Osteoblast (primary cell): Measurements from ENCODE around the gene HTRA2. TPM values are rescaled to one million over a fixed set of nuclear protein-coding genes. Genes with fewer than 3 reads are reported as not detected.
"Not testable (repeated sequence)": the region's sequence is repeated elsewhere in the genome, so short reads cannot be mapped to it uniquely, and the experiment has no call there.

Experiments used
- DNase-seq: peaks from one replicate; pipeline ENCODE4 v3.0.0; 2011; ENCODE audit warnings: low spot score, mixed read lengths; ENCODE audit not compliant: insufficient read length; ENCODE audit errors: missing footprints
- H2AFZ ChIP-seq: 2 replicates; pipeline ENCODE4 v1.6.0; 2011; ENCODE audit warnings: mild to moderate bottlenecking, low read length
- H3K27ac ChIP-seq: 2 replicates; pipeline ENCODE4 v1.5.1; 2011; ENCODE audit warnings: mild to moderate bottlenecking, low read depth, low read length, moderate library complexity
- H3K27me3 ChIP-seq: 2 replicates; pipeline ENCODE4 v1.6.0; 2012; ENCODE audit warnings: mild to moderate bottlenecking, control low read depth, inconsistent platforms, low read length, moderate library complexity; ENCODE audit not compliant: insufficient read depth
- H3K36me3 ChIP-seq: 2 replicates; pipeline ENCODE4 v1.5.1; 2011; ENCODE audit warnings: mild to moderate bottlenecking, low read length, control low read depth, moderate library complexity; ENCODE audit not compliant: insufficient read depth
- H3K4me1 ChIP-seq: 2 replicates; pipeline ENCODE4 v1.5.1; 2011; ENCODE audit warnings: mild to moderate bottlenecking, low read length, control low read depth, moderate library complexity; ENCODE audit not compliant: insufficient read depth
- H3K4me2 ChIP-seq: 2 replicates; pipeline ENCODE4 v1.6.0; 2011; ENCODE audit warnings: mild to moderate bottlenecking, low read length; ENCODE audit not compliant: insufficient read depth
- H3K4me3 ChIP-seq: fragments of 200-600 bp; sonication (generic); 3 replicates; pipeline ENCODE4 v1.5.1; 2012; ENCODE audit warnings: mild to moderate bottlenecking, low read length, inconsistent platforms; ENCODE audit not compliant: insufficient read depth
- H3K79me2 ChIP-seq: 2 replicates; pipeline ENCODE4 v1.6.0; 2012; ENCODE audit warnings: mild to moderate bottlenecking, low read length, control low read depth, inconsistent platforms; ENCODE audit not compliant: insufficient read depth
- H3K9me3 ChIP-seq: 2 replicates; pipeline ENCODE4 v1.5.1; 2011; ENCODE audit warnings: low read depth, low read length, control low read depth
- H4K20me1 ChIP-seq: 2 replicates; pipeline ENCODE4 v1.6.0; 2012; ENCODE audit warnings: mild to moderate bottlenecking, low read length, control low read depth; ENCODE audit not compliant: insufficient read depth
- total RNA-seq: library from RNA; depleted of rRNA; stranded (reverse); fragments of >200 nt; gene quantifications from 2 replicates; pipeline ENCODE4 v1.2.3, GENCODE V29; 2012
- TF ChIP-seq, protein P1 (sequence below): IDR thresholded peaks from 2 replicates; pipeline ENCODE4 v1.5.1; 2011; ENCODE audit warnings: mild to moderate bottlenecking, low read depth, low read length, moderate library complexity; ENCODE audit errors: extremely low read depth

HTRA2 gene
- total RNA-seq, 1 donor, result 51.8 TPM

DNA sequence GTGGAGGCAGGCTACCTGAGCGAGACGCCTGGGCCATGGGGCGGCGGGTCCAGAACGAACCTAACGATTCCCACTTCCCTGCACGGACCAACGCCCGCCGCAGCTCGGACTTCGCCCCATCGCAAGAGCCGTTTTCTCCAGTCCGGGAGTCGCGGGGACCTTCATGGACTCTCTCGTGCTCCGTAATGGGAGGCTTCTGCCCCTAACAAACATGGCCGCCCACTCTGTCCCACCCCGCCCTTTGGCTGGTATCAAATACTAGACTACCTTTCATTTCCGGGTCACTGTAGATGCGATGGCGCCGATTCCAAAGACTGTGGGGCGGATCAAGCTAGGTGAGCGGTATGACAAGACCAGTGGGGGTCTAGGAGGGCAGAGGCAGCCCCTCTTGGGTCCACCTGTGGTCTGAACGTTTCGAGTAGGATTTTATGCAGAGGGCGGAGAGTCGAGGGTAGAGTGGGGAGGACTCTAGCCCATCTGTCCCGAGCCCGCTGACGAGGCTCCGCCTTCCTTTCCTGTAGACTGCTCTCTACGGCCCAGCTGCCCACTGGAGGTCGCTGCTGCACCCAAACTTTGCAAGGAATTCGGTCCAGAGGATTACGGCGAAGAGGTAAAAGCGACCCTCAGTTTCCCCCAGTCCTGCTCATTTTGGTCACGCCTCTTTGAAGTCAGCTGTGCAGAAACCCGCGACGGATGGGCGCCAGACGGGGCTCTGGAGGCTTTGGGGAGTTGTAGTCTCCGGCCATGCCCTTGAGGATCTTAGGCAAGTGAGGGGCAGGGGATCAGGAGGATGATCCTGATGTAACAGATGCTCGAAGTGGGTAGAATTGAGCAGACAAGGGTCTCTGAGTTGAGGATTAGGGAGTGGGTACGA, 46.7 kb upstream of the HTRA2 start, which contains the start of the genes CCDC142 and TTC31:
TSS of gene CCDC142 (minus strand) at position 198 of the 874 bp plus-strand sequence. CDS start at position 37, 161 bp downstream.
TSS of gene TTC31 (plus strand) at position 281 of the 874 bp plus-strand sequence. CDS start at position 296, 15 bp downstream.
- TF ChIP-seq, protein P1, sequence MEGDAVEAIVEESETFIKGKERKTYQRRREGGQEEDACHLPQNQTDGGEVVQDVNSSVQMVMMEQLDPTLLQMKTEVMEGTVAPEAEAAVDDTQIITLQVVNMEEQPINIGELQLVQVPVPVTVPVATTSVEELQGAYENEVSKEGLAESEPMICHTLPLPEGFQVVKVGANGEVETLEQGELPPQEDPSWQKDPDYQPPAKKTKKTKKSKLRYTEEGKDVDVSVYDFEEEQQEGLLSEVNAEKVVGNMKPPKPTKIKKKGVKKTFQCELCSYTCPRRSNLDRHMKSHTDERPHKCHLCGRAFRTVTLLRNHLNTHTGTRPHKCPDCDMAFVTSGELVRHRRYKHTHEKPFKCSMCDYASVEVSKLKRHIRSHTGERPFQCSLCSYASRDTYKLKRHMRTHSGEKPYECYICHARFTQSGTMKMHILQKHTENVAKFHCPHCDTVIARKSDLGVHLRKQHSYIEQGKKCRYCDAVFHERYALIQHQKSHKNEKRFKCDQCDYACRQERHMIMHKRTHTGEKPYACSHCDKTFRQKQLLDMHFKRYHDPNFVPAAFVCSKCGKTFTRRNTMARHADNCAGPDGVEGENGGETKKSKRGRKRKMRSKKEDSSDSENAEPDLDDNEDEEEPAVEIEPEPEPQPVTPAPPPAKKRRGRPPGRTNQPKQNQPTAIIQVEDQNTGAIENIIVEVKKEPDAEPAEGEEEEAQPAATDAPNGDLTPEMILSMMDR, result peak; percentile 97
- Histone ChIP-seq H3K79me2 (peaks cover 62% of the 10 kb centered on the region), H3K27ac (peak within 1 kb of the TSS; percentile 77), H3K9me3 (no peaks in the 10 kb centered on the region), H4K20me1 (no peaks in the 10 kb centered on the region), H2AFZ (peak within 1 kb of the TSS; percentile 99), H3K4me2 (peak within 1 kb of the TSS; percentile 94), H3K4me1 (peaks cover 25% of the 10 kb centered on the region), H3K36me3 (peaks cover 30% of the 10 kb centered on the region), H3K4me3 (peak within 1 kb of the TSS; percentile 95), H3K27me3 (no peaks in the 10 kb centered on the region)
- DNase-seq, result peak; percentile 98

- Histone ChIP-seq H3K27ac (peak overlapping the region; percentile 77), H2AFZ (peak overlapping the region; percentile 99), H3K79me2 (peaks cover 62% of the 10 kb centered on the region), H3K36me3 (peaks cover 30% of the 10 kb centered on the region), H3K4me3 (peak overlapping the region; percentile 95), H3K4me2 (peak overlapping the region; percentile 94), H3K4me1 (peaks cover 31% of the 10 kb centered on the region)
- H3K9me3 ChIP-seq, DNase-seq, H4K20me1 ChIP-seq, H3K27me3 ChIP-seq: not testable (repeated sequence)
Observed at GRCh38 chr2:74483675-74484164, 46.0 kb upstream of the HTRA2 start.

DNA sequence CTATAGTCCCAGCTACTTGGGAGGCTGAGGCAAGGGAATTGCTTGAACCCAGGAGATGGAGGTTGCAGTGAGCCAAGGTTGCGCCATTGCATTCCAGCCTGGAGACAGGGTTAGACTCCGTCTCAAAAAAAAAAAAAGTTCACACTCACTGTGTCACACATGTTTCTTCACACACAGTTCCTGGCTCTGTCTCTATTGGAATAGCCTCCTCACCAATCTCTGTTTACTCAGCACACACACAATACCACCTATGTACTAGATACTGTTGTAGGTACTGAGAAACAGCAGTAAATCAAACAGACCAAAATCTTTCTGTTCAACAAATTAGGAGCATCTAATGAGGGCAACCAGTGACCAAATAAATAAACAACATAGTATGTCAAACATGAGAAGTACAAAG, 43.6 kb upstream of the HTRA2 start:
- no peaks in the 10 kb centered on the region for H3K27me3 ChIP-seq
- peaks cover 33% of the 10 kb centered on the region for H3K4me1 ChIP-seq
- no peak overlapping the region for H3K4me3 ChIP-seq
- H4K20me1 ChIP-seq, result no peaks in the 10 kb centered on the region
- H3K9me3 ChIP-seq, result no peaks in the 10 kb centered on the region
- H3K79me2 ChIP-seq, result peaks cover 57% of the 10 kb centered on the region
- no peak for DNase-seq
- TF ChIP-seq, protein P1, result no peak
- no peak overlapping the region for H3K4me2 ChIP-seq
- no peak overlapping the region for H2AFZ ChIP-seq
- H3K27ac ChIP-seq, result no peak overlapping the region
- peaks cover 23% of the 10 kb centered on the region for H3K36me3 ChIP-seq

GRCh38 chr2:74488643-74489481, 40.9 kb upstream of the HTRA2 start:
- H4K20me1 ChIP-seq, result no peaks in the 10 kb centered on the region
- H3K36me3 ChIP-seq, result peaks cover 49% of the 10 kb centered on the region
- H2AFZ ChIP-seq, result no peak overlapping the region
- H3K79me2 ChIP-seq, result peaks cover 31% of the 10 kb centered on the region
- no peak for DNase-seq
- TF ChIP-seq, protein P1, result no peak
- H3K9me3 ChIP-seq, result no peaks in the 10 kb centered on the region
- H3K4me1 ChIP-seq, result peaks cover 29% of the 10 kb centered on the region
- peak overlapping the region; percentile 41 for H3K4me2 ChIP-seq
- no peak overlapping the region for H3K4me3 ChIP-seq
- peak overlapping the region; percentile 23 for H3K27ac ChIP-seq
- no peaks in the 10 kb centered on the region for H3K27me3 ChIP-seq
